Effector CD4-positive, alpha-beta T cell (primary cell): ENCODE measurements around the gene ACOXL.
A peak's percentile ranks its signal among the peaks of the same experiment; 100 is the strongest.
"Not testable (repeated sequence)": the region's sequence is repeated elsewhere in the genome, so short reads cannot be mapped to it uniquely, and the experiment has no call there.

Source experiments
- DNase-seq: peaks from one replicate; pipeline ENCODE4 v3.0.0-alpha.2; 2020

The ACOXL gene

DNA sequence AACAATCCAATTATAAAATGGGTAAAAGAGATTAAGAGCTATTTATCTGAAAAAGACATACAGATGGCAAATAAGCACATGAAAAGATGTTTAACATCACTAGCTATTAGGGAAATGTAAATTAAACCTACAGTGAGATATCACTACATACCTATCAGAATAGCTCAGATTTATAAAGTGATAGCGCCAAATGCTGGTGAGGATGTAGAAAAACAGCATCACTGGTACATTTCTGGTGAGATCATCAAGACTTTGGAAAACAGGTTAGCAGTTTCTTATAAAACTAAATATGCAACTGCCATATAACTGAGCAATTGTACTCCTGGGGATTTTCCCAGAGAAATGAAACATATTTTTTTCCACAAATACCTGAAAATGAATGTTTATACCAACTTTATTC lies 100.4 kb downstream of the ACOXL start:
- no peak for DNase-seq

DNA sequence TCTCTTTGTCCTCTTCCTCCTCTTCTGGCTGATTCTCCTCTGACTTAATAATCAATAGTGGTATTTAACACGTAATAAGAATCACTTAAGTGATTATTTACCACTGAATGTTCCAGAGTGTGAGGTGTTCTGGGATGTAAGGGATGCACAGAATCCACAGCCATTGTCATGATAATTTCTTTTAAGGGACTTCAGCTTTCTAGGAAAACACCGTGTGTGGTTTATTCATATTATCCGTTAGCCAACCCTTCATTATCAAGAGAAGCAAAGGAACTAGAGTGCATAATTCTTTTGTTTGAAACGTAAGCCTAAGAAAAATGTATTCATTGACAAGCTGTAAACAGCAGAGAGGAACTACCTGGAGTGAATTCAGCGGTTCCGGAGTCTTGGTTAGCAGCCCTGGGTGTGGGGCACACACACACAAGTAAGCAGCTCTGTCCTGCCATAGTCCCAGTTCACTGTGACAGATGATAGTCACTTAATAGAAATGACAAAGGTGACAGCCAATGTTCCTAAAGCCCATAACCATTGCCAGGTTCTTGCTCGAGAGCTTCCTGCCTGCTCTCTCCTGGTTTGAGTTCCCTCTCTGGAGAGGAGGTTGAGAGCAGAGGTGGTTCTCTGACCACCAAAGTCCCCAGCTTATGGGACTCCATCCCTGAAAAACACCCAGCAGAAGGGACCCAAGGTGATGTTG lies 101.9 kb downstream of the ACOXL start:
- DNase-seq: no peak

DNA sequence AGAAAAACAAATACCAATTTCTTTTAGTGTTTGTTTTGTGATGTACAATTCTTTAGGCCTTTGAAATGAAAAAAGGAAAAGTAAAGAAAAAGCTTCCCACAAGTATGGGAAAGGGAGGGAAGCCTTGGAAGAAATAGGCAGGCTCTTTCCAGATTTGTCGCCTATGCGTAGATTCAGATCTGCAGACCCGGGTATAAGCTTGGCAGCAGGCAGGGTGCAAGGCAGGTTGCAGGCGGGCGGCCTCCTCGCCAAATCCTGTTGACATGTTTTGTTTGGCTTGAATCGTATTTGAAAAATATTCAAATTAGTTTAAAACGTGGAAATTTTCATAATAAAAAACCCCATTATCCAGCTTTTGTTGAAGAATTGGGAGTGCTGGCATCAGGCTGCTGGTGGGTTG lies 104.3 kb downstream of the ACOXL start:
- DNase-seq: no peak

GRCh38 chr2:110837446-110838409 lies 105.4 kb downstream of the ACOXL start:
- DNase-seq: no peak

- no peak for DNase-seq
These were observed 106.4 kb downstream of the ACOXL start for GRCh38 chr2:110838657-110839384.

DNA sequence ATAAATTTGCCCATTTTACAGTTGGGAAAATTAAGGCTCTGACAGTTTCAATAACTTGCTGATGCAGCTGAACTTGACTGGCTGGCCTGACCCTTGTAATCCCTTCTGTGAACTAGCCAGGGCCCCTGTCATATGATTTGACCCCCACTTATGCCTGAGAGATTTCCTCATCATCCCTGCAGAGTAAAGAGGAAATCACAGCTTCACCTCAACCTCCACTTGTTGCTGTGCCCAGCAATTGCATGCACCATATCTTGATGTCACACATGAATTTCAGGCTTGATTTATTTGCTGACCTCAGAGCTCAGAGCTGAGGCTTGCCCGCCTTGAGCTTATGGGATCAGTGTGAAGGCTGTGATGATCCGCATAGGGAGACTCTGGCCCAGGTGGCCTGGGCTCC lies 108.1 kb downstream of the ACOXL start:
- DNase-seq: no peak

DNA sequence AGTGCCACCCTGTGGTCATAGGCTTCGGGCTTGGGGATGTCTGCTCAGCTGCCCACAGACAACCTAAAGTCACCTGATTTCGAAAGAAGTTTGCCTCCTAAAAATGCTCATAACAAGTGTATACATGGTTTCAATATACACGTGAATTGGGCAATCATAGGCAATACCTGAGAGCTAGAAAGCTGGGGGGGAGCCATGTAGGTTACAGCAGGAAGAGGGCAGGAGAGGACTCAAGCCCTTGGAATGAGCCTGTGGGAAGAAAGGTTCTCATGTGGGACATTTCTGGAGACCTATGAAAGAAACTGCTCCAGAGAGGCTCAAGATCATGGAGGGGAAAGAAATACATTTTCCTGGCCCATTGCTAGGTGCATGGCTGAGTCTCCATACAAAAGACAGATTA lies 109.7 kb downstream of the ACOXL start:
- no peak for DNase-seq

DNA sequence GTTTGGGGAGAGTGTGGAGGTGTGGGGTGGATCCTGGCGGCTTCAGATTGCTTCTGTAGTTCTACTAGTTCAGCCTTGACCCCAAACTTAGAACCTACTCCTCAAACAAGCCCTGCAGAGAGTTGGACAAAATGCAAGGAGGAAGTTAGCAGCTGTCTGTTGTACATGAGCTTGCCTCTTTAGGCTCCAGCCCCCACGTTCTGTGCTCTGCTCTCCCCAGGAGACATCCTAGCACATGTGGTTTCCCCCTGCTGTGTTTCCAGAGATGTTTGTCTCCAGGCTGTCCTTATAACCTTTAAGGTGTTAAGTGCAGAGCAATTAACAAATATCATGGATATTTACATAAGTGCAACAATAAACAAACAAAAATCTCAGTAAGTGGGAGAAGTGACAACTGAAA lies 111.1 kb downstream of the ACOXL start:
- no peak for DNase-seq

DNA sequence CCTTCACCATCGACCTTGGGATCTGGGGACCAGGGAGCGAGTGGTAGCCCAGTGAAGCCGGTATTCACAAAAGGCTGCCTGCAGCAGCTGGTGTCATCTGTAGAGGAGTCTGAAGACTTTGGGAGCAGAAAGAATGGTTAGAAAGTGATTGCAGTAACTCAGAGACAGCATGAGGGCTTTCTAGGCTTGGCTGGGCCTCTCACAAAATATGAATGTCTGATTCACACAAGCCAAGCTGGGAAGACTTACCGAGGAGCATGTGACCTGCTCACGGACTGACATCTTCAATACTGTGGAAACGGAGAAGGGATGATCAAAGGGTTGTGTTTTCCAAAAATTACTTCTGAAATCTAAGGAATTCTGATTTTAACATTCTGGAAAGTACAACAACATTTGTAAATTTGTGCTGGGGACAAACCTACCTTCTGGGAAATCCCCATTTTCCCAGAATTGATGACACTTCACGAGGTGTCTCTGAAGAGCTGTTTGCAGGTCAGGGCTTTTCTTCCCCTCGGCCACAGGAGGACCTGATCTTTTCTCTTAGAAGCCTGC lies 111.7 kb downstream of the ACOXL start:
- no peak for DNase-seq

- no peak for DNase-seq
These were observed 115.3 kb downstream of the ACOXL start for GRCh38 chr2:110847651-110848050.

DNA sequence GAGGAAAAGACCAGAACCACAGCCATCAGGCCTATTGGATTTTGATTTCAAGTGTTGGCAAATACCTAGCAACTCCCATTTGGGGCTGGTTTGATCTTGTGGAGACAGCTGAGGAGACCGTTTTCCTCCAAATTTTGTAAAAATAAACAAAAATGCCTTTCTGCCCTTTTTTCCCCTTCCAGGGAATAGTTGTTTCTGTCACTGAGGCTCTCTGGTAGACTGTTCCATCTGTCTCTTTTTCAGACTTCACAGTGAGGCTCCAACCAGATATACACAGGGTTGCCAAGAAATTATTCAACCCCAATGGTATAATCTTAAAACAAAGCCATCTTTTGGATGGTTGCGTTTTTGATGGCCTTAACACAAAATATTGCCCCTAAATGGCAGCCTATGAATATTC lies 115.7 kb downstream of the ACOXL start:
- no peak for DNase-seq

DNA sequence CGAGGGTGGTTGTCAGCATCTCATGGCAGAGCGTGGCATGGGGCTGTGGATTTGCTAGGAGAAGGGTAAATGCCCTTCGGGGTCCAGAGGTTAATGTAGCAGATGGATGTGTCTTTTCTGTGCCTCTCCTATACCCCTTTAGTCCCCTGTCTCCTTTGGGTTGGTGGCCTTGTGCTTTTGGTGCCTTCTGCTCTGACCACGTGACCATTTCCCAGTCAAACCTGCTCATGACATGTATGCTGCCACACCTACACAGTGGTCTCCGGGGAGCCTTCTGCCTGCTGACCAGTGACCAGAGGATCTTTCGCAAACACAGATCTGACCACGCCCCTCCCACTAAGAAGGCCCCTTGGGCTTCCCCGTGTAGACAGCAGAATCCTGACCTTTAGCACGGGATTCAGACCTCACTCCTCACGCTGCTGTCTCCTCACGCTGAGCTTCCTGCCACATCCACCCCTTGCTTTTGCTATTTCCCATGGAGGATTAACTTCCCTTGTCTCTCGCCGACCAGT lies 116.2 kb downstream of the ACOXL start:
- DNase-seq: no peak

DNA sequence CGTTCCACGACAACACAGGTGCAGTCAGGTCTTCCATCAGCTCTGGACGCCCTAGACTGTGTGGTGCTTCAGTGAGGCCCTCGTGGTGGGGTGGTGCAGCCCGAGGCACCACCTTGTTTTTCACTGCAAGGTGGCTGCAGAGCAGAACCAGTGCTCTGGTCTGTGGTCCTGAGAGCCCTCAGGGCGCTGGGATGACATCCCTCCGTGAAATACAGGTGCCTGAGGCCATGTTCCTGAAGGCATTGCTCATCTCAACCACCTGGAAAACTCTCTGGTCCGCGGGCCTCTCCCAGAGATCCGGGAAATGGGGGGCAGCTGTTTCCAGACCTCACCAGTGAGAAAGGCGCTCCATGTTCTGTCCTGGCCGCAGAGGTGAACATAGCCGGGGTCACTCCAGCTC lies 119.2 kb downstream of the ACOXL start:
- no peak for DNase-seq

GRCh38 chr2:110852051-110852450 lies 119.7 kb downstream of the ACOXL start:
- no peak for DNase-seq

- DNase-seq: peak; percentile 26
These were observed 120.3 kb downstream of the ACOXL start for GRCh38 chr2:110852541-110853263.

GRCh38 chr2:110853516-110853915 lies 121.1 kb downstream of the ACOXL start:
- DNase-seq: peak; percentile 19

GRCh38 chr2:110853948-110854347 lies 121.6 kb downstream of the ACOXL start:
- no peak for DNase-seq

DNA sequence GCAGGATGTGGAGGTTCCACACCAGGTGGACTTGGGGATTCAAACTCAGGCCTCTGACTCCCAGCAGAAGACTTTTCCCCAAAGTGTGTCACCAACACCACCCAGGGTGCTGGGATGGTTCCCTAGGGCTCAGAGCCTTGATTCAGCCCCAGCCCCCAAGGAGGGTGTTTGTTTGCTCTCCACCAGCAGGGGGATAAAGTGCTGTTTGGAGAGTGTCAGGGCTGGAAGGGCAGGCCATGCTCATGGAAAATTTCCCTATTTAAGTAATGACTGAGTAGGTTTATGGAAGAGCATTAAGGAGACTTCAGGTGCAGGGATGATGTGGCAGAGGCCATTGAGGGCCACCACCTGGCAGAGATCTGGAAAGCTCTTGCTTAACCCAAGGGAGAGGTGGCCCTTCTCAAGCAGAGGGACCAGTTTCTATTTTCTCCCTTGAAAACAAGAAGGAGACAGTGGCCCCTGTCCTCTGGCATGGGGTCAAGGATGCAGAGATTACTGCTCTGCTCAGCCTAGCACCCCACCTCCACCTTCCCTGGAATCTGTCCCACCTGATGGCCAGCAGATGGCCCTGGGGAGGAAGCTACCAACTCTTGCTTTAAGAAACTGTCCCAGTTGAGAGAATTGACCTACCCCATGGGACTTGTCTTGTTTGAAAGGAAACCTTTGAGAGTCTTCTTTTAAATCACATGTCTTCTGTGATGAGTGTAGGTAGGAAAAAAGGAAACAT lies 122.1 kb downstream of the ACOXL start:
- DNase-seq: no peak

- DNase-seq: not testable (repeated sequence)
These were observed 123.5 kb downstream of the ACOXL start for GRCh38 chr2:110855841-110856240.

GRCh38 chr2:110858135-110858725 lies 125.9 kb downstream of the ACOXL start:
- peak; percentile 46 for DNase-seq
